ENCODE results near the gene XPO4. TPM values are rescaled to one million over a fixed set of nuclear protein-coding genes. Genes with fewer than 3 reads are reported as not detected.
"Not testable (repeated sequence)": the region's sequence is repeated elsewhere in the genome, so short reads cannot be mapped to it uniquely, and the experiment has no call there.

XPO4 gene
- total and polyA plus RNA-seq, 9 donors = 4.3 to 20.6 (median 13.4) TPM

DNA sequence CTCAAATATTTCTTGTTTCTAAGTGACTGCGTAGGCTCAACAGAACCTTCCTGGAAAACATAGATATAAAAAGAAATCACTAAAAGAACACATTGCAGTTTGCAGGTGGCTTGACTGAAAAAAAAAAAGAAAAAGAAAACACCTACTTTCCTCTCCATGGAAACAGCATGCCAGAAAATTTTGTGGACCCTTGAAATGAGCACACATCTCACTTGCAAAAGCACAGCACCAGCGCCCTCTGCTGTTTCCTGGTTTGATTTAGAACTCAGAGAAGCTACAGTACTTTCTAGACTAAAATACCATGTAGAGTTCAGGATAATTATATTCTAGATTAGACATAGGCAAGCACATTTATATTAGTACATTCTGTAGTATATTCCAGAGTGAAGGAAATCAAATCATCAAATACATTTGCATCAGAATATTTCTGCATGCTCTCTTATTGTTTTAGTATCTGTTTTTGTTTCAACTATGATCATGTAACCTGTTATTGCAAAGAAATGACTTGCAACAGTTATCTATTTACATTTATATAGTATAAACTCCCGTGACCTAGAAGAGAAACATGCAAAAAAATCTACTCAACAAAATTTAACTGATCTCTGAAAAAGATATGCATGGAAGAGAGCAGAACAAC is 22.3 kb upstream of the XPO4 start:
- H3K27ac ChIP-seq = no peak overlapping the region
- DNase-seq = peak; percentile 73 to 85 (median 77)
- intact Hi-C loops (cut with DNase I) = loop anchor here (5.0 to 10.0 kb wide), 6 partner anchors 210 to 740 kb away; no protein-coding TSS in a partner anchor
- no peaks in the 10 kb centered on the region for H3K4me1 ChIP-seq (ENCODE audit: insufficient read depth)
- no peaks in the 10 kb centered on the region for H3K36me3 ChIP-seq
- TF ChIP-seq, protein P1, sequence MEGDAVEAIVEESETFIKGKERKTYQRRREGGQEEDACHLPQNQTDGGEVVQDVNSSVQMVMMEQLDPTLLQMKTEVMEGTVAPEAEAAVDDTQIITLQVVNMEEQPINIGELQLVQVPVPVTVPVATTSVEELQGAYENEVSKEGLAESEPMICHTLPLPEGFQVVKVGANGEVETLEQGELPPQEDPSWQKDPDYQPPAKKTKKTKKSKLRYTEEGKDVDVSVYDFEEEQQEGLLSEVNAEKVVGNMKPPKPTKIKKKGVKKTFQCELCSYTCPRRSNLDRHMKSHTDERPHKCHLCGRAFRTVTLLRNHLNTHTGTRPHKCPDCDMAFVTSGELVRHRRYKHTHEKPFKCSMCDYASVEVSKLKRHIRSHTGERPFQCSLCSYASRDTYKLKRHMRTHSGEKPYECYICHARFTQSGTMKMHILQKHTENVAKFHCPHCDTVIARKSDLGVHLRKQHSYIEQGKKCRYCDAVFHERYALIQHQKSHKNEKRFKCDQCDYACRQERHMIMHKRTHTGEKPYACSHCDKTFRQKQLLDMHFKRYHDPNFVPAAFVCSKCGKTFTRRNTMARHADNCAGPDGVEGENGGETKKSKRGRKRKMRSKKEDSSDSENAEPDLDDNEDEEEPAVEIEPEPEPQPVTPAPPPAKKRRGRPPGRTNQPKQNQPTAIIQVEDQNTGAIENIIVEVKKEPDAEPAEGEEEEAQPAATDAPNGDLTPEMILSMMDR (IDR thresholded peaks at IDR 0.05) = peak in 2 of 3 donors; percentile 42 to 51
- TF ChIP-seq POLR2A (IDR thresholded peaks at IDR 0.05) = no peak
- no peak overlapping the region for H3K4me3 ChIP-seq
- 8 to 18% (median 17%) methylated on average over 3 of the region's 3 CpGs for WGBS, 3 donors
- no peaks in the 10 kb centered on the region for H3K27me3 ChIP-seq
- no peaks in the 10 kb centered on the region for H3K9me3 ChIP-seq

GRCh38 chr13:20923272-20923671 is 20.7 kb upstream of the XPO4 start:
- Histone ChIP-seq H3K27me3 (no peaks in the 10 kb centered on the region), H3K4me1 (ENCODE audit: insufficient read depth) (no peaks in the 10 kb centered on the region), H3K9me3 (no peaks in the 10 kb centered on the region), H3K27ac (no peak overlapping the region), H3K36me3 (no peaks in the 10 kb centered on the region), H3K4me3 (no peak overlapping the region)
- DNase-seq = no peak
- TF ChIP-seq, protein P1 (IDR thresholded peaks at IDR 0.05) = no peak
- TF ChIP-seq POLR2A (IDR thresholded peaks at IDR 0.05) (no peak), EP300 (IDR thresholded peaks at IDR 0.05) (no peak)
- WGBS, 3 donors = 57 to 77% (median 75%) methylated on average over 4 of the region's 4 CpGs
- intact Hi-C loops (cut with DNase I) = loop anchor here in 3 of 4 donors (5.0 to 10.0 kb wide), 5 partner anchors 208 to 738 kb away; no protein-coding TSS in a partner anchor

DNA sequence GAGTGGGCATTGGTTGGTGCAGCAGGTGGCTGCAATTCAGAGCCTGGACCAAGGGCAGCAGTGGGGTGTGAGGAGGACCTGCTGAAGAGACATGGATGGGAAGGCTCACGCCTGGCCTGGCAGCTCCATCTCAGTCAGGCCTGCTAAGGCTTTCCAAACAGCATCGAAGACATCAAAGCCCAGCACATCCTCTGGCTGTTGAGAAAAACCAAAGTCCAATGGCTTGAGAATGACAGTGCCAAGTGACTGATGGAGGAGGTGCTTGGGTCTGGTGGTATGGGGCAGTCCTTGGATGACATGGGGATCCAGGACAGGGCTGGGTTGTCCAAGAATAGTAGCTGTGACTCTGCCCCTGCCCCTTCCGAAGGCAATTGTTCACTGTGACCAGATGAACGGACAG is 19.0 kb upstream of the XPO4 start:
- Histone ChIP-seq H3K36me3 (no peaks in the 10 kb centered on the region), H3K27me3 (no peaks in the 10 kb centered on the region), H3K9me3 (no peaks in the 10 kb centered on the region), H3K4me1 (ENCODE audit: insufficient read depth) (no peaks in the 10 kb centered on the region), H3K27ac (no peak overlapping the region), H3K4me3 (no peak overlapping the region)
- WGBS, 3 donors = 84 to 89% (median 88%) methylated on average over 4 of the region's 4 CpGs
- intact Hi-C loops (cut with DNase I) = loop anchor here in 3 of 4 donors (5.0 to 10.0 kb wide), 5 partner anchors 207 to 737 kb away; no protein-coding TSS in a partner anchor
- no peak for DNase-seq
- TF ChIP-seq EP300 (IDR thresholded peaks at IDR 0.05) = no peak
- TF ChIP-seq POLR2A (IDR thresholded peaks at IDR 0.05) = no peak
- TF ChIP-seq, protein P1 (IDR thresholded peaks at IDR 0.05) = no peak

DNA sequence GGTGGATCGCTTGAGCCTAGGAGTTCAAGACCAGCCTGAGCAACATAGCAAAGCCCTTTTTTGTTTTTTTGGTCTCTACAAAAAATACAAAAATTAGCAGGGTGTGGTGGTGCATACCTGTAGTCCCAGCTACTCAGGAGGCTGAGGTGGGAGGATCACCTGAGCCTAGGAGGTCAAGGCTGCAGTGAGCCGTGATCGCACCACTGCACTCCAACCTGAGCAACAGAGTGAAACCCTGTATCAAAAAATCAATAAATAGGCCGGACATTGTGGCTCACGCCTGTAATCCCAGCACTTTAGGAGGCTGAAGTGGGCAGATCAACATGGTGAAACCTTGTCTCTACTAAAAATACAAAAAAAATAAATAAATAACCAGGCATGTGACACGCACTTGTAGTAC is 13.1 kb upstream of the XPO4 start:
- DNase-seq; intact Hi-C loops (cut with DNase I); H3K27ac ChIP-seq; H3K27me3 ChIP-seq; H3K4me3 ChIP-seq; H3K9me3 ChIP-seq; H3K4me1 ChIP-seq (ENCODE audit: insufficient read depth); H3K36me3 ChIP-seq: not testable (repeated sequence)
- 91 to 96% (median 93%) methylated on average over 6 of the region's 6 CpGs for WGBS, 3 donors

DNA sequence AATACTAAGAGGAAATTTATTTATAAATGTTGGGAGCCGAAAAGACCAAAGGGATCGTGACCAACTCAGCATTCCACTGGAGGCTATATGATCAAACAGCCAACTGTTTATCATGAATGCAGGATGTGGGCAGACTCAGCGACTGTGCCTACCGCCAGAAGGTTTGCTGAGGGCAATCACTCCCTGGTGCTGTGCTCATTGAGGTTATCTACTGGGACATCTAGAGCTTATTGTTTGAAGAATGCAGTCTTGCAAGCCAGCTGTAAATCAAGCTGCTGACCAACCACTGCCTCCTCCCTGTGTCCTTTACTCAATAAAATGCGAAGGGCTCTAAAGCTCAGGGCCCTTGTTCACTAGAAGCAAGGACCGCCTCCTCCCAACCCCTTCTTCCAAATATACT is 8.5 kb upstream of the XPO4 start:
- intact Hi-C loops (cut with DNase I) = no loop called here
- H3K4me3 ChIP-seq = no peak overlapping the region
- DNase-seq = no peak
- no peaks in the 10 kb centered on the region for H3K36me3 ChIP-seq
- no peaks in the 10 kb centered on the region for H3K9me3 ChIP-seq
- TF ChIP-seq POLR2A (IDR thresholded peaks at IDR 0.05) (no peak), EP300 (IDR thresholded peaks at IDR 0.05) (no peak)
- TF ChIP-seq, protein P1 (IDR thresholded peaks at IDR 0.05) = no peak
- H3K4me1 ChIP-seq (ENCODE audit: insufficient read depth) = no peaks in the 10 kb centered on the region
- WGBS, 3 donors = 77 to 85% (median 78%) methylated on average over 6 of the region's 6 CpGs
- H3K27me3 ChIP-seq = no peaks in the 10 kb centered on the region
- no peak overlapping the region for H3K27ac ChIP-seq

All from ovary (tissue), 9 donors.